Measurements from ENCODE around the gene PRKRIP1.
"Not testable (repeated sequence)": the region's sequence is repeated elsewhere in the genome, so short reads cannot be mapped to it uniquely, and the experiment has no call there.

PRKRIP1 gene

GRCh38 chr7:102457352-102457924 is 61.3 kb downstream of the PRKRIP1 start:
- no peak for DNase-seq (ENCODE audit: low read depth)

- DNase-seq (ENCODE audit: low read depth): no peak
Measured at GRCh38 chr7:102459221-102459844, 63.2 kb downstream of the PRKRIP1 start.

DNA sequence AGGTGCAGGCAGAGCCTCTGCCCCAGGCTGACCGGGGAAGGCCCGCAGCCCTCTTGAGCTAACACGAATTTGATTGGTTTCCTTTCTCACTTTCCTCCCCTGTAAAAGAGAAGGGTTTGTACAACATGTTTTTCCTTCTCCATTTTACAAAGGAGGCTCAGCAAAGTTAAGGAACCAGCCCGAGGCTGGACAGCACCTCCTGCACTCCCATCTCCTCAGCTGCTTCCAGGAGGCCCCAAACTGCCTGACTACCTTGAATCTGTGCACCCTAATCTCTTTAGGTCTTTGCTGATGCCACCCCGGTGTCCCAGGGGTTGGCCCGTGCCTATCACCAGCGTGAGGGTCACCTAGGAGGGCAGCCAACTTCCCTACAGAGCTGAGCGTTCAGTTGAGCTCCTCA is 64.3 kb downstream of the PRKRIP1 start:
- no peak for DNase-seq (ENCODE audit: low read depth)

GRCh38 chr7:102463841-102464576 is 67.8 kb downstream of the PRKRIP1 start:
- no peak for DNase-seq (ENCODE audit: low read depth)

- DNase-seq (ENCODE audit: low read depth): peak; percentile 96
Measured at GRCh38 chr7:102464577-102465280, 68.6 kb downstream of the PRKRIP1 start, which contains the start of the genes ALKBH4 and LRWD1. Gene ALKBH4, minus strand, starts transcription at chr7:102464863. Its CDS starts 27 bp downstream, at chr7:102464836. Gene LRWD1, plus strand, starts transcription at chr7:102464984. Its CDS starts 97 bp downstream, at chr7:102465081.

- DNase-seq (ENCODE audit: low read depth): no peak
Measured at GRCh38 chr7:102466097-102466496, 69.9 kb downstream of the PRKRIP1 start.

- DNase-seq (ENCODE audit: low read depth): no peak
Measured at GRCh38 chr7:102467581-102468477, 71.7 kb downstream of the PRKRIP1 start.

- no peak for DNase-seq (ENCODE audit: low read depth)
Measured at GRCh38 chr7:102468478-102469350, 72.6 kb downstream of the PRKRIP1 start.

- no peak for DNase-seq (ENCODE audit: low read depth)
Measured at GRCh38 chr7:102469351-102469971, 73.3 kb downstream of the PRKRIP1 start.

DNA sequence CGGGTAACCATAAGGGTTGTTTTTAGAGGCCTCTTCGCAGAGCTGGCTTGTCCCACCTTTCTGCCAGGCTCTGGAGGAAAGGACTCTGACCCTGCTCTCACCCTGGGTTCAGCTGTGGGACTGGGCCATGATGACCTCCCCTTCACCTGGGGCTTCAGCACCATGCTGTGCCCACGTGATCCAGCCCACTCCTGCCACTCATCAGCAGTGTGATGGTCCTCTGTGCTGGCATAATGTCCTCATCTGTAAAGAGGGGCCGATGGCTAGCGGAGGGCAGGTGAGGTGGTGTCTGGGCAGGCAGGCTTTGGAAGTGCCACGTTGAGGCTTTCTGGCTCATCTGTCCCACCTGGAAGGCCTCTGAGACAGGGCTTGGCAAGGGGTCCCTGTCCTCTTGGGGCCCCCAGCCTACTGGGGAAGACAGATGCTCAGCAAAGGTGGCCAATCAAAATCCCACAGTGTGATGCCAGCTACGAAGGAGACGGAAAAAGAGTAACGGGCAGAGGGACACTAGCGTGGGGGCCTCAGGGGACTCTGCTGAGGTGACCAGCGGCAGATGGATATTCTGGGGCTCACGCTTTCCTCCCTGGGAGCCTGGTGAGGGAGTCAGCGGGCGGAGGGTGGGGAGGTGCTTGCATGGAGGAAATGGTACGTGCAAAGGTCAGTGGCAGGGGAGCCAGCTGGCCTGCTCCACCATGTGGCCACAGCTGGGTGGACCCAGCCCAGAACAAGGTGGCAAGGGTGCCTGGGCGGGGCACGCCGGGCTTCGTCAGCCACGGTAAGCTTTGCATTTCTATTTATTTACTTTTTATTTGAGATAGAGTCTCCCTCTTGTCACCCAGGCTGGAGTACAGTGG is 74.0 kb downstream of the PRKRIP1 start:
- no peak for DNase-seq (ENCODE audit: low read depth)

- DNase-seq (ENCODE audit: low read depth): no peak
Measured at GRCh38 chr7:102471791-102472125, 75.6 kb downstream of the PRKRIP1 start.

DNA sequence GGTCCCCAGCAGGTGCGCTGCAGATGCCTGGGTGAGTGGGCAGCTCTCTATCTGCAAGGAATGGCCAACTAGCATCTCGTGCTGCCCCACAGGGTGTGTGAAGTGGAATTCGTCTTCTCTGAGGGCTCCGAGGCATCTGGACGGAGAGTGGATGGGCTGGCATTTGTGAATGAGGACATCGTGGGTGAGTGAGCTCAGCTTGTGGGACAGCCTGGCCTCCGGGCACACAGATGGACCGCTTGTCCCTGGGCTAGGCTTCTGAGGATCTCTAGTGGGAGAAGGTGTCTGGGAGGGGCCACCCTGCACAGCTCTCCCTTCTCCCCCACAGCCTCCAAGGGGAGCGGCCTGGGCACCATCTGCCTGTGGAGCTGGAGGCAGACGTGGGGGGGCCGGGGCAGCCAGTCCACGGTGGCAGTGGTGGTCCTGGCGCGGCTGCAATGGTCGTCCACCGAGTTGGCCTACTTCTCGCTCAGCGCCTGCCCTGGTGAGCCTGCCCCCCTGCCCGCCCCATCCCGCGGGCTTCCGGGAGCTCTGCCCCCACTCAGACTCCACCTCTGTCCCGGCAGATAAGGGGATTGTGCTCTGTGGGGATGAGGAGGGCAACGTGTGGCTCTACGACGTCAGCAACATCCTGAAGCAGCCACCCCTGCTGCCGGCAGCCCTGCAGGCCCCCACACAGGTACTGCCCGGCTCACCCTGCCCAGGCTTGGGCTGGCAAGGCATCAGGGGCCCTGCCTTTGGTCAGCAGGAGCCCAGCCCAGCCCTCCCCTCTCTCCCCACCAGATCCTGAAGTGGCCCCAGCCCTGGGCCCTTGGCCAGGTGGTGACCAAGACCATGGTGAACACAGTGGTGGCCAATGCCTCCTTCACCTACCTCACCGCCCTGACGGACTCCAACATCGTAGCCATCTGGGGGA is 76.2 kb downstream of the PRKRIP1 start:
- no peak for DNase-seq (ENCODE audit: low read depth)

- no peak for DNase-seq (ENCODE audit: low read depth)
Measured at GRCh38 chr7:102473271-102473991, 77.3 kb downstream of the PRKRIP1 start.

GRCh38 chr7:102474116-102474515 is 78.0 kb downstream of the PRKRIP1 start:
- DNase-seq (ENCODE audit: low read depth): not testable (repeated sequence)

DNA sequence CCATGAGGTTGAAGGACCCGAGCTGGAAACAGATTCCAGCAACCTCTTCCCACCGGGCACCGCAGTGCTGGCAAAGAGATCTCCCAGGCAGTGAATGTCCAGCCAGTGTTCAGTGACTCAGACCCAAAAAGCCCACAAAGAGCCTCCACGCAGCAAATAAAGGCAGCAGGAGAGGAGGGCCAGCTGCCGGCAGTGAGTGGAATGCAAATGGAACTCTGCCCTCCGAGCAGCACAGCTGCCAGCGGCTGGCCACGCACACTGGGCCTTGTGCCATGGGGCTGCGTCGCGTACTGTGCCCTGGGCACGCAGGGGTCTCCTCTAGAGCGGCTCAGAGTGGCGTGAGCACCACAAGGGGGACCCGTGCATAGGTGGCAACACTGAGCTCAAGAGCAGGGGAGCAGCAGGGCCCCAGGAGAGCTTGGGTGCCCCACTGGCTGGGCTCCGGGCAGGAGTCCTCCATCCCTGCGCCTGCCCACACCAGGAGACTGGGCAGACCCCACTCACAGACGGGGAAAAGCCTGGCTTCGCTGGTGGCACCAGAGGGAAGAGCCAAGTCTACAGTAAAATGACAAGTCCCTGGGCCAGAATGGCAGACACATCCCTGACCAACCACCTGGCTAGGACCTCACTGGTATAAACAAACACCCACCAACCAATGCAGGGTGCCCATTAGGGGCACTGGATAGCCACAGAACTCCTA is 78.7 kb downstream of the PRKRIP1 start:
- not testable (repeated sequence) for DNase-seq (ENCODE audit: low read depth)
